GM12892 (cell line): ENCODE results near the gene ELL.
A peak's percentile ranks its signal among the peaks of the same experiment; 100 is the strongest.

Experiments
- DNase-seq: peaks from one replicate; pipeline ENCODE4 v3.0.0; 2011; ENCODE audit not compliant: insufficient read length
- FAIRE-seq: peaks from 2 replicates; lab custom pipeline; 2011; peaks lifted over from hg19 to GRCh38; lab: Jason Lieb, UNC
- POLR2A ChIP-seq: IDR thresholded peaks from 2 replicates; pipeline ENCODE4 v1.6.1; 2011; ENCODE audit warnings: low read depth, low read length, control low read depth
- POLR2AphosphoS5 ChIP-seq: IDR thresholded peaks from 2 replicates; pipeline ENCODE4 v1.6.1; 2011; ENCODE audit warnings: low read depth, low read length, control low read depth
- TAF1 ChIP-seq: IDR thresholded peaks from 2 replicates; pipeline ENCODE4 v1.6.1; 2011; ENCODE audit warnings: low read depth, mild to moderate bottlenecking, control low read depth, low read length, borderline replicate concordance

ELL gene

DNA sequence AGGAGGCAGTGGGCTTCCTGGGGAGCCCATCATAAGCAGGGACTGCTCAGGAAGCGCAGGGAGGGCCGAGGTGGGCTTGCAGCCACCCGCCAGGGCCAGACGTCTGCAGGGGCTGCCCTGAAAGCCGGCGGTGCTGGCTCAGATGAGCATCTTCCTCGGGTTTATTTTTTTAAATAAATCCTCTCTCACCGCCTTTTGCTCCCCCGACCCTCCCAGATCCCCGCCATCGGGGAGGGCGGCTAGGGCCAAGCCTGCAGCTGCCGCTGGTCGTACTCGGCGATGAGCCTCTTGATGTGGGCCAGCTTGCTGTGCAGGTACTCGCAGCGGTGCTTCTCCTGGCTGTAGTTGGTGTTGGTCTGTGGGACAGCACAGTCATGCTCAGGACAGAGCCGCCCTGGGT lies 77.4 kb downstream of the ELL start:
- TF ChIP-seq TAF1 (no peak), POLR2A (no peak), POLR2AphosphoS5 (no peak)
- FAIRE-seq, result no peak

GRCh38 chr19:18443831-18444230 lies 78.0 kb downstream of the ELL start:
- FAIRE-seq, result no peak
- no peak for DNase-seq
- TF ChIP-seq TAF1 (no peak), POLR2AphosphoS5 (no peak), POLR2A (no peak)

More for the DNA sequence above, 77.4 kb downstream of the ELL start:
- no peak for DNase-seq

- no peak for DNase-seq
- FAIRE-seq, result no peak
- TF ChIP-seq TAF1 (no peak), POLR2AphosphoS5 (no peak)
Measured at GRCh38 chr19:18443406-18443805, 78.5 kb downstream of the ELL start.

DNA sequence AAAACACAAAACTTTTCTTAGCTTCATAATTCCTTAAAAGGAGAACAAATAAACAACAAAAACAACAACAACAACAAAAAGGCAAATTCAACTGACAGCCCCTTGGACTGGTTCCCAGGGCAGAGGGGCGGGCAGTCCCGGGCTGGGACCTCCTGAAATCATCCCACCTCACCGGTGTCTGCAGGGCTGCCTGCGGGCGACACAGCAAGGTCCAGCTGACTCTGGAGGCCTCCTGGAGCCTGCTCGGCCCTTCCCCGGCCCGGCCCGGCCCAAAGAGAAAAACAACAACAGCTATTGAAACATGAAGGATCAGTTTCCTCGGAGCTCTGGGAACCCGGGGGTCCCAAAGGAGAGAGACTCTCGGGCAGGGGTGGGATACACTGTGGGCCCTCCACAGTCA lies 78.9 kb downstream of the ELL start:
- FAIRE-seq, result no peak

GRCh38 chr19:18441804-18442788 lies 79.8 kb downstream of the ELL start:
- no peak for DNase-seq
- FAIRE-seq, result peak; percentile 66
- no peak for TF ChIP-seq TAF1
- TF ChIP-seq POLR2AphosphoS5, result peak; percentile 54; the same call in 1 of the 2 replicates
- TF ChIP-seq POLR2A, result no peak

More for the DNA sequence above, 78.9 kb downstream of the ELL start:
- TF ChIP-seq POLR2A (no peak), TAF1 (no peak), POLR2AphosphoS5 (no peak)
- no peak for DNase-seq

DNA sequence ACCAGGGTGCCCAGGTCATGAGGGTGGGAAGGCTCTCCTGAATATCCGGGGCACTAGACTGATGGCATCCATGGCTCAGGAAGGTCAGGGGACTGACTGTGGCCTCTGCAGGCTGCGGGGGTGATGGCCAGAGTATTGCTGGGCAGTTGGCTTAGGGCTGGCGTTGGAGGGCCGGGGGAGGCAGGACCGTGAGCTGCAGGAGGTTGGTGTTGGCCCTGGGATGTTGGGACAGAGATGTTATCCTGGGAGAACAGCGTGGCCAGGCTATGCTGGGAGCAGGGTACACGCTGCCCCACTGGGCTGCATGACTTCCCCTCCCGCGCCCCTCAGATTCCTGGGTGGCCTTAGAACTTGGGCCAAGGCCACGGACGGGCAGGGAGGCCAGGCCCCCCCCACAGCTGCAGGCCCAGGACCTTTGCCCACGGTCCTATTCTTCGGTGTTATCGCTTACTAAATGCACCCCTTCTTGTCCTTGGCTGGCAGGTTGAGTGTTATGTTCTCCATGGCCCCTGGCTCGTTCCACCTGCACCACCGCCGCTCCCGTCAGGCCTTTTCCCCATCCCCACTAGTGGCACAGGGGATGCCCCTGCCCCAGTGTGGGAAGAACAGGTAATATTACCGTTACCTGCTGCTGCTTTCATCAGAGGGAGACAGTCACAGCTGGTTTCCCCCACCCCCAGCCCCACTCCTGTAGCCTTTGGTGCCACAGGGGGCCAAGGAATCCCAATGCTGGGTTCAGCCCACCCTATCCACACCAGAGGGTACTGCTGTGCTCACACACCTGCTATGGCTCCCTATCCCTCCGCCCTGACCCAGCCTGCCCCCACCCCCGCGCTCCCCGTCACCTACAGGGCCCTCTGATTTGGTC lies 80.7 kb downstream of the ELL start:
- no peak for FAIRE-seq
- no peak for DNase-seq
- no peak; the same call in 1 of the 2 replicates for TF ChIP-seq POLR2AphosphoS5
- no peak for TF ChIP-seq TAF1
- TF ChIP-seq POLR2A, result no peak

- no peak for TF ChIP-seq POLR2AphosphoS5
- no peak for TF ChIP-seq POLR2A
- no peak for TF ChIP-seq TAF1
- DNase-seq (no peak), FAIRE-seq (no peak)
Measured at GRCh38 chr19:18440415-18440877, 81.4 kb downstream of the ELL start.

GRCh38 chr19:18439910-18440237 lies 82.0 kb downstream of the ELL start:
- TF ChIP-seq POLR2A (no peak), TAF1 (no peak), POLR2AphosphoS5 (no peak)
- no peak for DNase-seq
- FAIRE-seq, result no peak

- DNase-seq (no peak), FAIRE-seq (no peak)
- no peak for TF ChIP-seq POLR2AphosphoS5
- no peak for TF ChIP-seq POLR2A
- TF ChIP-seq TAF1, result no peak
Measured at GRCh38 chr19:18439025-18439909, 82.6 kb downstream of the ELL start.

DNA sequence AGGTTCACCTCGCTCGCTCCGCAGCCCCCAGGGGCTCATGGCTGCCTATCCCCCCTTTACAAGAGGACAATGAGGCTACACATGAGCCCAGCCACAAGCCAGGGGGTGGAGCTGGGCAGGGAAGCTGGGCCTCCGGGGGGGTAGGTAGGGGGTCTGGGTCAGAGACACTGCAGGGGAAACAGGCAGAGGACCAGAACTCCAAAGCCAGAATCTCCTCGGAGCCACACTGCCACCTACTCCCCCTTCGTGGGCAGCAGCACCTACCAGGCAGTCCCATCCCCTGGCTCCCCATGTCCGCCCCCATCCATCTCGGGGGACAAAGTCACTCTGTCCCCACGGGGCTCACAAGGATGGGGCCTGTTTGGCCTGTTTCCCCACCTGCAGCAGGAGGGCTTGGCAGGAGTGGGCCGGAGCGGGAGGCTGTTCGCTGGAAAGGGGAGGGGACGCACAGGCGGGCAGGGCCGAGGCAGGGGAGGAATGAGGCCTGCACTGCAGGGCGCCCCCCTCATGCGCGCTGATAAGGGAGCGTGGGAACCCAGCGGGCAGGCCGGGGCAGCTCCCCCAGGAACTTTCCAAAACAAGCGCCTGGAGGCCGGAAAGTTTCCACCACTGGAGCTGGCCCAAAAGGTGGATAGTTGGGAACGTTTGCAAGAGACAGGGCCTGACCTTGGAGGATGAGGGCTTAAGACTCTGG lies 83.4 kb downstream of the ELL start:
- DNase-seq (no peak), FAIRE-seq (no peak)

More for the DNA sequence above, 83.4 kb downstream of the ELL start:
- TF ChIP-seq TAF1 (no peak), POLR2AphosphoS5 (no peak), POLR2A (no peak)
